ENCODE measurements around the gene IGSF21. TPM values are rescaled to one million over a fixed set of nuclear protein-coding genes. Genes with fewer than 3 reads are reported as not detected.

Gene IGSF21
- total RNA-seq, 1 donor from 2014 or later, result not detected

DNA sequence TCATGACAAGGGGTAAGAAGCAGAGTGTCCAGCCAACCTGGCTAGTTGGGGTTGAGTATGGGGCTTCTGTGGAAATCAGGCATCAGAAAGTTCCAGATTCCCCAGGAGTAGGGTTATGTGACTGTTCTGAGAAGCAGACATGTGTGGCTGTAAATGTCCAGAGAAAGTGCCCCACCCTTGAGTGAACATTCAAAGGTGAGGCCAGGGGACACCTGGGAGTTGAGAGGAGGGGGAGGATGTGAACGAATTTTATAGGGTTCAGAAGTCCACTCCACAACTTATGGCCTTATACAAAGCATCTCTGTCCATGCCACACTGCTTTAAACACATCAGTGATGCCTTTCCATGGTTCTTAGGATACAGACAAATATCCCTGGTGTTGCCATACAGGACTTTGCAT is 133.3 kb downstream of the IGSF21 start:
- Mint-ChIP-seq H3K4me3 (no peak overlapping the region), H3K27ac (no peak overlapping the region), H3K4me1 (no peaks in the 10 kb centered on the region), H3K27me3 (ENCODE audit: low read depth) (peaks cover 73% of the 10 kb centered on the region), H3K9me3 (no peaks in the 10 kb centered on the region), H3K36me3 (no peaks in the 10 kb centered on the region)
- TF ChIP-seq, protein P1, sequence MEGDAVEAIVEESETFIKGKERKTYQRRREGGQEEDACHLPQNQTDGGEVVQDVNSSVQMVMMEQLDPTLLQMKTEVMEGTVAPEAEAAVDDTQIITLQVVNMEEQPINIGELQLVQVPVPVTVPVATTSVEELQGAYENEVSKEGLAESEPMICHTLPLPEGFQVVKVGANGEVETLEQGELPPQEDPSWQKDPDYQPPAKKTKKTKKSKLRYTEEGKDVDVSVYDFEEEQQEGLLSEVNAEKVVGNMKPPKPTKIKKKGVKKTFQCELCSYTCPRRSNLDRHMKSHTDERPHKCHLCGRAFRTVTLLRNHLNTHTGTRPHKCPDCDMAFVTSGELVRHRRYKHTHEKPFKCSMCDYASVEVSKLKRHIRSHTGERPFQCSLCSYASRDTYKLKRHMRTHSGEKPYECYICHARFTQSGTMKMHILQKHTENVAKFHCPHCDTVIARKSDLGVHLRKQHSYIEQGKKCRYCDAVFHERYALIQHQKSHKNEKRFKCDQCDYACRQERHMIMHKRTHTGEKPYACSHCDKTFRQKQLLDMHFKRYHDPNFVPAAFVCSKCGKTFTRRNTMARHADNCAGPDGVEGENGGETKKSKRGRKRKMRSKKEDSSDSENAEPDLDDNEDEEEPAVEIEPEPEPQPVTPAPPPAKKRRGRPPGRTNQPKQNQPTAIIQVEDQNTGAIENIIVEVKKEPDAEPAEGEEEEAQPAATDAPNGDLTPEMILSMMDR (IDR thresholded peaks at IDR 0.05; ENCODE audit: unreplicated experiment), result no peak
- no peak for DNase-seq (ENCODE audit: low spot score in 2 of 2, unreplicated experiment in 2 of 2)

DNA sequence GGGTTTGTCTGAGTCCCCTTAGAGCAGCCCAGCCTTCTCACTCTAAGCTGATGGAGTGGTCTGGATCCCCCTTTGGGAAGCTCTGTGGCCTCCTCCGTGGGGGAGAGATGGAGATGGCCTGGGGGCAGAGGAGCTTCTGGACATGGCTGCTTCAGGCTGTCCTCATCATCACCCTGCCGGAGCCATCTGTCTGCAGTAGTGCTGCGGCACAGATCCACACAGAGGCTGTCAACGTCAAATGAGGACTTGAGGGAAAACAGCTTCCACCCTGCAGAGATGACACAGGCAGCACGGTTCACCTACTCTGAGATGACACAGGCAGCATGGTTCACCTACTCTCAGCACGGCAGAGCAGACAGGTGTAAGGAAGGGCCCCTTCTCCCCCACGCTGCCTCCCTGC is 134.3 kb downstream of the IGSF21 start:
- Mint-ChIP-seq H3K27me3 (ENCODE audit: low read depth) (peaks cover 73% of the 10 kb centered on the region), H3K27ac (no peak overlapping the region), H3K9me3 (no peaks in the 10 kb centered on the region), H3K4me3 (no peak overlapping the region), H3K4me1 (no peaks in the 10 kb centered on the region), H3K36me3 (no peaks in the 10 kb centered on the region)
- DNase-seq (ENCODE audit: low spot score in 2 of 2, unreplicated experiment in 2 of 2), result no peak
- TF ChIP-seq, protein P1 (IDR thresholded peaks at IDR 0.05; ENCODE audit: unreplicated experiment), result no peak

DNA sequence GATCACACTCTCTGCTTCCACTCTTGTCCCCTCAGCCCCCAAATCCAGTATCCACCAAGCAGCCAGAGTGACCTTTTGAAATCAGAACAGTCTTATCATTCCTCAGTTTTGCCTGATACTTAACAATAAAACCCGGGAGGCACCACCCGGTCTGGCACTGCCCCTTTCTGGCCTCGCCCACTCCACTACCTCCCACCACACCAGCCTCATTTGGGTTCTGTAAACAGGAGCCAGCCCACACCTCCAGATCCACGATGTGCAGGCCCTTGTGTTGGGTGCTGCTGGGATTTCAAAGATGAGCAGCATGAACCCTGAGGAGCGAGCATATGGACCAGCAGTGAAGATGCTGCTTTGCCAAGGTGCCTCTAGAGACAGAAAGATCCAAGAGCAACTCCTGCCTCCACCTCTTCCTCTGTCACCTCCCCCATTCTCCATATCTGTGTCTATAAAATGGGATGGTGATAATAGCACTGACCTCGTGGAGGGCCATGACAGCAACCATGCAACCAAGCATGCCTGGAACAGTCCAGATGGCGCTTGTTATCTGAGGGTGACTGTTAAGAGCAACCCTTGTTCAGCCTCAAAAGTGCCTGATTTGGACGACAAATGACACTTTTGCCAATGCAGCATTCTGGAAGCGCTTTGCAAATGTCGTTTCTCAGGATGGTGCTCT is 136.0 kb downstream of the IGSF21 start:
- TF ChIP-seq, protein P1 (IDR thresholded peaks at IDR 0.05; ENCODE audit: unreplicated experiment), result no peak
- DNase-seq (ENCODE audit: low spot score in 2 of 2, unreplicated experiment in 2 of 2), result no peak
- Mint-ChIP-seq H3K9me3 (no peaks in the 10 kb centered on the region), H3K27ac (no peak overlapping the region), H3K27me3 (ENCODE audit: low read depth) (peaks cover 61% of the 10 kb centered on the region), H3K4me3 (no peak overlapping the region), H3K36me3 (no peaks in the 10 kb centered on the region), H3K4me1 (no peaks in the 10 kb centered on the region)

DNA sequence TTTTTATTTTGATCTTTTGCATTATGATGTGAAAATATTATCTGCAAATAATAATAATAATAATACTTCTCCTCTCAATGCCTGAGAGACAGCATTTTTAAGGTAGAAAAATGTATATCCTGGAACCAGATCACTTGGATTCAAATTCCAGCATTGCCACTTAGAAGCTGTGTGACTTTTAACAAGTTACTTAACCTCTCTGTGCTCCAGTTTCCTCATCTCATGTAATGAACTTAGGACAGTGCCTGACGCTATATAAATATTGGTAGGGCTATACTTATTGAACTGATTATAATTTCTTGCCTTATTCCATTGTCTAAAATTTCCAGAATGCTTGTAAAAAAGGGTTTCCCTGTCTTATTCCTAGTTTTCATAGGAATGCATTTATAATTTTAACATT is 137.2 kb downstream of the IGSF21 start:
- H3K27me3 Mint-ChIP-seq (ENCODE audit: low read depth), result peaks cover 59% of the 10 kb centered on the region
- no peak overlapping the region for H3K4me3 Mint-ChIP-seq
- no peaks in the 10 kb centered on the region for H3K4me1 Mint-ChIP-seq

DNA sequence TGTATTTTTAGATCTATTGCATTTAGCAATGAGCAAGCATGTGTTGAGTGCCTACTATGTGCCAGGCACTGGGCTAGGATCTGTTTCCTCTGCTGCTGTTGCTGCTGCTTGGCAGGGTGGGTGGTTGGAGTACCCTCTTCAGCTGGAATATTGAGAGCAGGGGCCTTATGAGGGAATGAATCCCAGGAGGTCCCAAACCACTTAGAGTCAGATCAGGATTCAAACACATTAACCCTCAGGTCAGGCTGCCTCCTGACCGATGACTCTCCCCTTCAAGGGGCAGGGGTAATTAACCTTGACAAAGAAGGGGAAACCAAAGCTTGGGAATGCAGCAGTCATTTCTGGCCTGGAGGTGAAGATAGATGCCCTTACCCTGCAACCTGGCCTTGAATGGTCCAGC is 138.0 kb downstream of the IGSF21 start:
- H3K4me3 Mint-ChIP-seq, result no peak overlapping the region
- H3K9me3 Mint-ChIP-seq, result peaks cover under 1% of the 10 kb centered on the region
- H3K4me1 Mint-ChIP-seq, result no peaks in the 10 kb centered on the region
- no peak for DNase-seq (ENCODE audit: low spot score in 2 of 2, unreplicated experiment in 2 of 2)
- TF ChIP-seq, protein P1 (IDR thresholded peaks at IDR 0.05; ENCODE audit: unreplicated experiment), result no peak
- peaks cover 58% of the 10 kb centered on the region for H3K27me3 Mint-ChIP-seq (ENCODE audit: low read depth)
- H3K27ac Mint-ChIP-seq, result no peak overlapping the region
- no peaks in the 10 kb centered on the region for H3K36me3 Mint-ChIP-seq

More for the DNA sequence above, 137.2 kb downstream of the IGSF21 start:
- no peaks in the 10 kb centered on the region for H3K9me3 Mint-ChIP-seq
- no peaks in the 10 kb centered on the region for H3K36me3 Mint-ChIP-seq
- no peak overlapping the region for H3K27ac Mint-ChIP-seq
- TF ChIP-seq, protein P1 (IDR thresholded peaks at IDR 0.05; ENCODE audit: unreplicated experiment), result no peak
- no peak for DNase-seq (ENCODE audit: low spot score in 2 of 2, unreplicated experiment in 2 of 2)
